Activated CD4-positive, alpha-beta T cell treated with anti-CD3 and anti-CD28 coated beads for 24 hours (primary cell): Measurements from ENCODE around the gene ACKR1.

Experiments
- DNase-seq, 2 donors: peaks; one replicate each; pipeline ENCODE4 v3.0.0-alpha.2; 2020; ENCODE audit warnings: low read depth in 2 of 2

ACKR1 gene

DNA sequence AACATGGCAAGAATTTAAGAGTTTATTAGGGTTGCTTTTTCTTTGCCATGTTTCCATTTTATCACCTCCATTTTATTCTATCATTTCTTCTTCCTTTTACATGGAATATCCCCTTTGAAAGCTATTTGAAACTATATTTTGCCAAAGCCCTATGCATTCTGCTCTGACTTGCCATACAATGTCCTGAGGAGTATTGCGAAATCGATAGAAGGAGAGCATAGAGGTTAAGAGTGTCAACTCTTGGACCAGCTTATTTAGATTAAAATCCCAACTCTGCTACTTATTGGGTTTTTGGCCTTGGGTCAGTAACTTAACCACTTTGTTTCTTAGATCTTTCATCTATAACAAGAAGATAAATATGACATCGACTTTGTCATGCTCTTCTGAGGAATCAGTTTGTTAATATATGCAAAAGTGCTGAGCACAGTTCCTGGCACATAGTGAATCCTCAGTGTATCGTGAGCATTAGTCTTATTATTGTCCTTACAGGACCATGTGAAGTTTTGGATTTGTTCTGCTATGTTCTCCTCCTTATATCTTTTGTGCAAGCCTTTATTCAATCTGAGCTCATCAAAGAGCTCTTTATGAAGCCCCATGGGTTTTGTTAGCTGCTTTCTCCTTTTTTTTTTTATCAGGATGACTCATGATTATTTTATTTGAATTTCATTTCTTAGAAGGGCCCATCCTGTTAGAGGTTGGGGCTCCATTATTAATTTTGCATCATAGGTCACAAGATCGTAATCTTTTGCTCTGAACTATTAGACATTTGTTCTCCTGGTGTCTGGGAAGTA is 17.6 kb downstream of the ACKR1 start:
- DNase-seq = no peak

GRCh38 chr1:159223004-159223403 is 18.3 kb downstream of the ACKR1 start:
- no peak for DNase-seq

DNA sequence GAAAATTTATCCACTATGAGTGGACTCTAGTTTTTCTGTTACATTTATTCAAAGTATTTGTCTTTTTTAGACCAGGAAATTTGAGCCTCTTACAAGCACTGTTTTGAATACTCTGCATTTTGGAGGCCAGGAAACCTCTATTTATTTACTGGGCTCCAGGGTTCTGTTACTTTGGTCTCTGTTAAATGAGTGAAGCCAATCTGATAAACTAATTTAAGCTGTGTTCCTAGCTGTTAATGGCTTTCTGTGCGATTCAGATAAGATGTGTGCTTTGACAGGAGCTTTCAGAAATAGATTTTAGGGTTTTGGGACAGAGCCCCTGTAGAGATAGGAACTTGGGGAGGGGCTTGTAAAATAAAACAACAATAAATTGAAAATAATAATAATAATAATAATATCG is 23.9 kb downstream of the ACKR1 start:
- no peak for DNase-seq

GRCh38 chr1:159229260-159229885 is 24.7 kb downstream of the ACKR1 start:
- no peak for DNase-seq

DNA sequence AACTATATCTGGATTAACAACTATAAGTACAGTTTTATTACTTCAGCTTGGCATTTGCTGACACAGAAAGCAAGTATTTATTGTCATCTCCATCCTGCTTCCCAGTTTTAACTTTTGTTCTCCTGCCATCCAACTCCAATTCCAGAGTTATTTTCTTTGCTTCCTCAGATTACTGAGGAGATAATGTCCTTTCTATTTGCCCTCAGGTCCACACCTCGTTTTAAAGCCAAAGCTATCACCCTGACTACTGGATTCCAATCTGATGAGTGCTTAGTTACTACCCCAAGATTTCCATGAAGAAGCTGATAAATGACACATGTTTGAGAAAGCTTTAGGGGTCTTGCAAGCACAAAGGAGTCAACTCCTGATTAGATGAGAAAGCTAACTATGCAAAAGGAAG is 25.2 kb downstream of the ACKR1 start:
- DNase-seq = no peak

DNA sequence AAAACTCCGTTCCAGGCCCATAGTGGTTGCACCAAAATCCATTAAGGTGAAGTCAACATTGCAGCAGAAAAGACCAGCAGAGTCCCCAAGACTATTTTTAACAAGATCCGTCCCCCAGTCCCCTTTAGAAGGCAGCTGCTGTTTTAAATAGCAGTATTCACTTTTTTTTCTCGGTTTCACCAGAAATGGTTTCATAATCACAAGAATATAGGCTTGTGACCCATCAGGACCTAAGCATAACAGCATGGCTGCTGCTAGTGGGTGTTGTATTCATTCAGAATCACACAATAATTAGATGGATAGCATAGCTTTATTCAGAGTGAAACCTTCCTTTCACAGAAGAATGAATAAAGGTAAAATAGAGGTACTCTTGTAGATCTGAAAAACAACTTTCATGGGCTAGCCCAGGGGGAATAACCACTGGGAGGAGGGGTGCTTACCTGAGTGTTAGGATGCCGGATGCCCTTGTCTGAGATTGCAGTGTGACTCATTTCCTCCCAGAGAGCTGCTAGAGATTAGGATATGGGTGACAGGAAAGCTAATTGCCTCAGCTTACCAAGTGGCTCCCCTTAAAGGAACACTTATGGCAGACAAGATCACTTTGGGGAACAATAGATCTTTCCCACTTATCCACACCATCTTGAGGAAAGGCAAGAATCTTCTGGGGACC is 35.0 kb downstream of the ACKR1 start:
- DNase-seq = no peak

DNA sequence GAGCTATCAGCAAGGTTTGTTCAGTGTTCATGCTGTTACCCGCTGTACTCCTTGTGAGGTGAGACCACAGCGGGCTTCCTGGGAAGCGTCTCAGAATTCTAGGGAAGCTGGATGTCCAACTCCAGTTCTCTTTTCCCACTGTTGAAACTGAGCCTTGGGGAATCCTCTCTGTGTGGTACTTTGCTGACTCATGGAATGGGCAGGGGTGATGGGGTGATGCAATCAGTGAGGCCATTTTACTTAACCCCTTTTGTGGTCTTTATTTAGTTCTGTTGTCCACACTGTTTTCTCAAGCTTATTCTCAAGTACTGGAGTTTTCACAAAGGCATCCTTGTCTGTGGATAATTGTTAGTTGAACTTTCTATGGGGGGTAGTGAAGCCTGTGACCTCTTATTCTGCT is 42.6 kb downstream of the ACKR1 start:
- no peak for DNase-seq

- DNase-seq = no peak
Measured at GRCh38 chr1:159248311-159248710, 43.6 kb downstream of the ACKR1 start.

DNA sequence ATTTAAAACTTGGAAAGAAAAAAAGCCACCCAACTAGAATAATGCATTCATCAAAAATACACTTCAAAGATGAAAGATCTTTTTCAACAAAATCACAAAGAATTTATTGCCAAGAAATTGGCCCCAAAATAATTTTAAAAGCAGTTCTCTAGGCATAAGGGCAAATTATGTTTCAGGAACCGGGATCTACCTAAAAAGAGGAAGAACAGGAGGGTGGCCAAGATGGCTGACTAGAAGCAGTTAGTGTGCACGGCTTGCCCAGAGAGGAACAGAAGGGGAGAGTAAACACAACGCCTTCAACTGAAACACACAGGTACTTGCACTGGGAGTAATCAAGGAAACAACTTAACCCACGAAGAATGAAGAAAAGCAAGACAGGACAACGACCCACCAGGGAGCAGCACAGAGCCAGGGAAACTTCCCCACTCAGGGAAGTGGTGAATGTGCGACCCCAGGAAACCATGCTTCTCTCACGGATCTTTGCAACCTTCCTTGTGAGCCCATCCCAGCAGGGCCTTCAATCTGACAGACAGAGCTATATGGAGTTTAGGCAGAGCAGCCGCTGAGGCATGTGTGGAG is 46.1 kb downstream of the ACKR1 start:
- DNase-seq = no peak
